HEK293 (cell line): Measurements from ENCODE around the gene MBD4.

ENCODE experiments used
- CTCF ChIA-PET: fragments of 350-600 bp; formaldehyde crosslinking; extraction: SDS; loops from one replicate; lab custom pipeline; 2021; ENCODE audit warnings: antibody characterized with exemption; lab: Yijun Ruan, JAX
- POLR2A ChIA-PET: fragments of 300-600 bp; formaldehyde crosslinking; extraction: SDS; loops from one replicate; lab custom pipeline; 2020; ENCODE audit warnings: antibody characterized with exemption, inconsistent platforms; lab: Yijun Ruan, JAX
- H3K27ac ChIP-seq: fragments of 200-500 bp; sonication (Bioruptor generic); 2 replicates; pipeline ENCODE4 v1.5.1; 2014; ENCODE audit warnings: low read depth, low read length, control low read depth, inconsistent platforms; ENCODE audit errors: extremely low read depth
- H3K36me3 ChIP-seq, 2 experiments: fragments of 200-500 bp in 1 of 2; sonication (Bioruptor generic) in 1 of 2; 1 replicate in 1 of 2; 2 replicates in 1 of 2; pipeline ENCODE4 v1.5.1; 2014 to 2017; ENCODE audit warnings: inconsistent platforms in 2 of 2, low read length in 2 of 2; ENCODE audit not compliant: control insufficient read depth in 2 of 2, insufficient read depth in 1 of 2
- H3K4me1 ChIP-seq: fragments of 200-500 bp; sonication (Bioruptor generic); 2 replicates; pipeline ENCODE4 v1.5.1; 2014; ENCODE audit warnings: mild to moderate bottlenecking, low read length, inconsistent platforms; ENCODE audit not compliant: control insufficient read depth, insufficient read depth
- H3K4me3 ChIP-seq: 2 replicates; pipeline ENCODE4 v1.5.1; 2011; ENCODE audit warnings: low read depth, mild to moderate bottlenecking, control low read depth, low read length, moderate library complexity
- H3K9me3 ChIP-seq: fragments of 200-500 bp; sonication (Bioruptor generic); 2 replicates; pipeline ENCODE4 v1.5.1; 2014; ENCODE audit warnings: low read depth, low read length, inconsistent platforms; ENCODE audit not compliant: control insufficient read depth, insufficient read depth
- FEZF1 ChIP-seq: fragments of 450-650 bp; formaldehyde crosslinking; IDR thresholded peaks from 2 replicates; pipeline ENCODE4 v1.5.1; 2016; ENCODE audit warnings: missing biosample characterization, missing genetic modification characterization
- ZIC2 ChIP-seq: fragments of 450-650 bp; formaldehyde crosslinking; IDR thresholded peaks from 2 replicates; pipeline ENCODE4 v1.5.1; 2016; ENCODE audit warnings: missing biosample characterization, missing genetic modification characterization
- ZNF146 ChIP-seq: fragments of 450-650 bp; formaldehyde crosslinking; IDR thresholded peaks from 2 replicates; pipeline ENCODE4 v1.5.1; 2016; ENCODE audit warnings: missing biosample characterization, missing genetic modification characterization
- ZNF266 ChIP-seq: fragments of 450-650 bp; formaldehyde crosslinking; IDR thresholded peaks from 2 replicates; pipeline ENCODE4 v1.5.1; 2016; ENCODE audit warnings: missing biosample characterization, missing genetic modification characterization, low read depth
- ZNF366 ChIP-seq: fragments of 450-650 bp; formaldehyde crosslinking; conservative IDR thresholded peaks from 2 replicates; pipeline ENCODE4 v1.5.1; 2016; ENCODE audit warnings: missing biosample characterization, missing genetic modification characterization
- ZNF510 ChIP-seq: fragments of 450-650 bp; formaldehyde crosslinking; IDR thresholded peaks from 2 replicates; pipeline ENCODE4 v1.5.1; 2018; ENCODE audit warnings: mild to moderate bottlenecking, missing genetic modification characterization, missing biosample characterization; ENCODE audit not compliant: insufficient replicate concordance
- ZNF544 ChIP-seq: fragments of 450-650 bp; formaldehyde crosslinking; IDR thresholded peaks from 2 replicates; pipeline ENCODE4 v1.5.0; 2017; ENCODE audit warnings: missing biosample characterization, missing genetic modification characterization
- ZNF623 ChIP-seq: fragments of 450-650 bp; formaldehyde crosslinking; IDR thresholded peaks from 2 replicates; pipeline ENCODE4 v1.5.1; 2016; ENCODE audit warnings: missing biosample characterization, missing genetic modification characterization
- ZNF664 ChIP-seq: fragments of 450-650 bp; formaldehyde crosslinking; IDR thresholded peaks from 2 replicates; pipeline ENCODE4 v1.5.1; 2016; ENCODE audit warnings: missing biosample characterization, missing genetic modification characterization
- TF ChIP-seq, protein P1 (sequence below): fragments of 450-650 bp; formaldehyde crosslinking; IDR thresholded peaks from 2 replicates; pipeline ENCODE4 v1.5.1; 2016; ENCODE audit warnings: missing biosample characterization, missing genetic modification characterization
- TF ChIP-seq, protein P2 (sequence below): fragments of 450-650 bp; formaldehyde crosslinking; IDR thresholded peaks from 2 replicates; pipeline ENCODE4 v1.5.1; 2017; ENCODE audit warnings: missing biosample characterization, missing genetic modification characterization

The MBD4 gene

DNA sequence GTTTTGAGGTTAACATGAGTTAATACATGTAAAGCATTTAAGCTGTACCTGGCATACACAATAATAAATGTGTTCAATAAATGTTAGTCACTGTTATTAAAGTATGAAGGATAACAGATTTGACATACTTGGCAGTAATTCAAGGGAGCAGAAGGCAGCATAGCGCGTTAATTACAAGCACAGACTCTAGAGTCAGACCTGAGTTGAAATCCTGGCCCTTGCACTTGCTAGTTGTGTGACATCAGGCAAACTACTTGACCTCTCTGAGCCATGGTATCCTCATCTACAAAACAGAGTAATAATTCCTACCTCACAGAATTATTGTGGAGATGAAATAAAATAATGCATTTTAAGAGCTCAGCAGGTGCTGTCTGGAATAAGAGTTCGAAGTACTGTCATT lies 5.7 kb upstream of the MBD4 start:
- Histone ChIP-seq H3K4me1 (0 out of 2 replicates have a peak, but pooled peaks cover 4% of the 10 kb centered on the region), H3K36me3 (no peaks in the 10 kb centered on the region), H3K9me3 (no peaks in the 10 kb centered on the region), H3K27ac (no peak overlapping the region), H3K4me3 (no peak overlapping the region)
- CTCF ChIA-PET = no interaction called here
- POLR2A ChIA-PET = no interaction called here
- TF ChIP-seq ZNF623 (tag by site-specific recombination) (peak; percentile 30; the same call in 1 of the 2 replicates), ZNF544 (no peak)

DNA sequence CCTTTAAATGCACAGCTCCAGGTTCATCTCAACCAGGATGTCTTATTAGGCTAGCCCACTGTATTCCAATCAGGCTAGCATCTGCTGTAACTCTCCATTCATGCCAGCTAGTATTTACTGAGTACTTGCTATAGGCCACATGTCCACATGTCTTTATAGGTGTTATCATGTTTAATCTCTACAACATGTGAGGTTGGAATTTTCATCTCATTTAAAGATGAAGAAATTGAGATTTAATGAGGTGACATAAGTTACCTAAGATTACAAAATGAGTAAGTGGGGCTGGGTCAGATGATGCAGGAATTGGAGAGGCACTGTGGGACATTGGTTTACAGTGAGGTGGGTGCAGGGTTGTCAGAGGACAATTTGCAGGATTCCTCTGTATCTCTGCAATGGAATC lies 3.2 kb upstream of the MBD4 start:
- POLR2A ChIA-PET = no interaction called here
- Histone ChIP-seq H3K4me3 (no peak overlapping the region), H3K9me3 (no peaks in the 10 kb centered on the region), H3K4me1 (0 out of 2 replicates have a peak, but pooled peaks cover 4% of the 10 kb centered on the region), H3K27ac (no peak overlapping the region), H3K36me3 (peaks cover 0 to under 1% of the 10 kb centered on the region in 2 experiments; a peak in 1 of 3 replicates)
- CTCF ChIA-PET = interaction anchor here (0.6 kb wide), 1 partner anchor 207 kb away, joined by 3 read pairs; no protein-coding TSS in a partner anchor
- TF ChIP-seq, protein P1, sequence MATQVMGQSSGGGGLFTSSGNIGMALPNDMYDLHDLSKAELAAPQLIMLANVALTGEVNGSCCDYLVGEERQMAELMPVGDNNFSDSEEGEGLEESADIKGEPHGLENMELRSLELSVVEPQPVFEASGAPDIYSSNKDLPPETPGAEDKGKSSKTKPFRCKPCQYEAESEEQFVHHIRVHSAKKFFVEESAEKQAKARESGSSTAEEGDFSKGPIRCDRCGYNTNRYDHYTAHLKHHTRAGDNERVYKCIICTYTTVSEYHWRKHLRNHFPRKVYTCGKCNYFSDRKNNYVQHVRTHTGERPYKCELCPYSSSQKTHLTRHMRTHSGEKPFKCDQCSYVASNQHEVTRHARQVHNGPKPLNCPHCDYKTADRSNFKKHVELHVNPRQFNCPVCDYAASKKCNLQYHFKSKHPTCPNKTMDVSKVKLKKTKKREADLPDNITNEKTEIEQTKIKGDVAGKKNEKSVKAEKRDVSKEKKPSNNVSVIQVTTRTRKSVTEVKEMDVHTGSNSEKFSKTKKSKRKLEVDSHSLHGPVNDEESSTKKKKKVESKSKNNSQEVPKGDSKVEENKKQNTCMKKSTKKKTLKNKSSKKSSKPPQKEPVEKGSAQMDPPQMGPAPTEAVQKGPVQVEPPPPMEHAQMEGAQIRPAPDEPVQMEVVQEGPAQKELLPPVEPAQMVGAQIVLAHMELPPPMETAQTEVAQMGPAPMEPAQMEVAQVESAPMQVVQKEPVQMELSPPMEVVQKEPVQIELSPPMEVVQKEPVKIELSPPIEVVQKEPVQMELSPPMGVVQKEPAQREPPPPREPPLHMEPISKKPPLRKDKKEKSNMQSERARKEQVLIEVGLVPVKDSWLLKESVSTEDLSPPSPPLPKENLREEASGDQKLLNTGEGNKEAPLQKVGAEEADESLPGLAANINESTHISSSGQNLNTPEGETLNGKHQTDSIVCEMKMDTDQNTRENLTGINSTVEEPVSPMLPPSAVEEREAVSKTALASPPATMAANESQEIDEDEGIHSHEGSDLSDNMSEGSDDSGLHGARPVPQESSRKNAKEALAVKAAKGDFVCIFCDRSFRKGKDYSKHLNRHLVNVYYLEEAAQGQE (tag by site-specific recombination) = no peak
- TF ChIP-seq ZNF366 (0 out of 2 replicates have a peak, but pooled peaks have one; percentile 58), ZNF664 (tag by site-specific recombination) (peak; percentile 73; the same call in 1 of the 2 replicates)

DNA sequence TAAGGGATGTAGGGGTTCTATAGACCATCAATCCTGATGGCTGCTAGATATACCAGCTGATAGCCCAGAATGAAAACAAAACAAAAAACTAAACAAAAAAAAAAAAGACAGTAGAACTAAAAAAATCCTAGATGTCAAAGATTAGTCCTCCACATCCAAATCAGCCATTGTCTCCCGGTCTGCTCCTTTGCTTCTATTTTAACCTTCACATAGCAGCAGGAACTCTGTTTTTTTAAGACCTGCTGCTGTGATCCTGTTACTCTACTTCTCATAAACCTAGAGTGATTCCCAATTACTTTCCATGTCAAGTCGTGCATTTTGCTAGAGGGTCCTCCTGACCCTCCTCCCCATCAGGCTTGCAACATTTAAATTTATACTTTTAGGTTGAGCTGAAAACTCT lies 2.7 kb upstream of the MBD4 start:
- POLR2A ChIA-PET = no interaction called here
- 0 out of 2 replicates have a peak, but pooled peaks cover 4% of the 10 kb centered on the region for H3K4me1 ChIP-seq

DNA sequence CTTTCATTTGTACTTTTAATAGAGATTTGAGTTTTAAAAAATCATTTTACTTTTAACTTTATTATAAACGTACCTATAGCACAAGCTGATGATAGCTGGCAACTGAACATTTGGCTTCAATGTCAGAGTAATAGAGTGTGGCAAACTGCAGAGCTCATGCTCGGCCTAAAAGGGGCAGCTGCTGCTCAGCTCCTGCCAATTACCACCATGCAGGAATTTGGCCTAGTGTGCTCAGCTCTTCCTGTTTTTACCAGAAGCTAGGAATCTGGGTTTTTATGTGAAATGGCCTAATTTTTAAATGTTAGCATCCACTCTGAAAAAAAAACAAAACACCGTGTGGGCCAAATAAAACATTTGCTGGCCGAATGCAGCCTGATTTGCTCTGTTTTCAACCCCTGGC lies 2.0 kb upstream of the MBD4 start:
- CTCF ChIA-PET = no interaction called here
- Histone ChIP-seq H3K27ac (no peak overlapping the region; the same call in 1 of the 2 replicates), H3K9me3 (no peaks in the 10 kb centered on the region), H3K4me1 (0 out of 2 replicates have a peak, but pooled peaks cover 4% of the 10 kb centered on the region), H3K36me3 (peaks cover 6 to 11% of the 10 kb centered on the region in 2 experiments; a peak in 2 of 3 replicates), H3K4me3 (no peak overlapping the region)
- peak; percentile 38; the same call in 1 of the 2 replicates for TF ChIP-seq FEZF1
- no peak for TF ChIP-seq ZNF266
- TF ChIP-seq ZNF510 (tag by site-specific recombination) = no peak
- TF ChIP-seq, protein P2, sequence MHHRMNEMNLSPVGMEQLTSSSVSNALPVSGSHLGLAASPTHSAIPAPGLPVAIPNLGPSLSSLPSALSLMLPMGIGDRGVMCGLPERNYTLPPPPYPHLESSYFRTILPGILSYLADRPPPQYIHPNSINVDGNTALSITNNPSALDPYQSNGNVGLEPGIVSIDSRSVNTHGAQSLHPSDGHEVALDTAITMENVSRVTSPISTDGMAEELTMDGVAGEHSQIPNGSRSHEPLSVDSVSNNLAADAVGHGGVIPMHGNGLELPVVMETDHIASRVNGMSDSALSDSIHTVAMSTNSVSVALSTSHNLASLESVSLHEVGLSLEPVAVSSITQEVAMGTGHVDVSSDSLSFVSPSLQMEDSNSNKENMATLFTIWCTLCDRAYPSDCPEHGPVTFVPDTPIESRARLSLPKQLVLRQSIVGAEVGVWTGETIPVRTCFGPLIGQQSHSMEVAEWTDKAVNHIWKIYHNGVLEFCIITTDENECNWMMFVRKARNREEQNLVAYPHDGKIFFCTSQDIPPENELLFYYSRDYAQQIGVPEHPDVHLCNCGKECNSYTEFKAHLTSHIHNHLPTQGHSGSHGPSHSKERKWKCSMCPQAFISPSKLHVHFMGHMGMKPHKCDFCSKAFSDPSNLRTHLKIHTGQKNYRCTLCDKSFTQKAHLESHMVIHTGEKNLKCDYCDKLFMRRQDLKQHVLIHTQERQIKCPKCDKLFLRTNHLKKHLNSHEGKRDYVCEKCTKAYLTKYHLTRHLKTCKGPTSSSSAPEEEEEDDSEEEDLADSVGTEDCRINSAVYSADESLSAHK (tag by site-specific recombination) = no peak
- POLR2A ChIA-PET = no interaction called here

More for the DNA sequence above, 2.7 kb upstream of the MBD4 start:
- H3K9me3 ChIP-seq = no peaks in the 10 kb centered on the region
- peaks cover 0 to 5% of the 10 kb centered on the region in 2 experiments; a peak in 1 of 3 replicates for H3K36me3 ChIP-seq
- TF ChIP-seq ZNF146 (no peak), ZIC2 (tag by site-specific recombination) (peak; percentile 37; the same call in 1 of the 2 replicates)
- H3K27ac ChIP-seq = no peak overlapping the region
- no peak overlapping the region for H3K4me3 ChIP-seq
- CTCF ChIA-PET = interaction anchor here (0.6 kb wide), 1 partner anchor 207 kb away, joined by 3 read pairs; no protein-coding TSS in a partner anchor
